ENCODE results near the gene LCN9.

- TF ChIP-seq POLR2A (IDR thresholded peaks at IDR 0.05) (no peak), CTCF (IDR thresholded peaks at IDR 0.05) (no peak), POLR2AphosphoS5 (IDR thresholded peaks at IDR 0.05) (no peak)
Measured at GRCh38 chr9:135661816-135662560, 1.1 kb upstream of the LCN9 start.

Measured in stomach (tissue), 4 donors.